HepG2 (cell line): ENCODE measurements around the gene CACNA1G. TPM values are rescaled to one million over a fixed set of nuclear protein-coding genes. Genes with fewer than 3 reads are reported as not detected.

Source experiments
- ATAC-seq: fragments of 200-7000 bp; cut with Tn5 transposase; 3 replicates; pipeline ENCODE4 v1.9.1; 2020; ENCODE audit warnings: mild to moderate bottlenecking, moderate library complexity
- BruUV-seq: library from RNA; stranded (reverse); fragments of 400-500 nt; replicated peaks from 2 replicates; lab custom pipeline; 2021; lab: Mats Ljungman, UMichigan
- CTCF ChIA-PET: fragments of 300-600 bp; formaldehyde crosslinking; extraction: SDS; loops from one replicate; lab custom pipeline; 2021; ENCODE audit warnings: low total read pairs, inconsistent platforms, low intra/inter-chr PET ratio; lab: Yijun Ruan, JAX
- POLR2A ChIA-PET: fragments of 350-600 bp; sonication (Branson Sonifier 250); formaldehyde crosslinking; loops from one replicate; lab custom pipeline; 2020; ENCODE audit warnings: antibody characterized with exemption, inconsistent platforms; lab: Yijun Ruan, JAX
- DNase-seq: peaks from one replicate; pipeline ENCODE4 v3.0.0-alpha.2; 2015; ENCODE audit warnings: low spot score
- FAIRE-seq: peaks from 3 replicates; lab custom pipeline; 2011; peaks lifted over from hg19 to GRCh38; lab: Jason Lieb, UNC
- H2AFZ ChIP-seq: one replicate; pipeline ENCODE4 v1.6.1; 2011; ENCODE audit warnings: low read length, inconsistent platforms
- H3K27ac ChIP-seq: fragments of 300-600 bp; 3 replicates; pipeline ENCODE4 v1.8.0; 2011; ENCODE audit warnings: mixed run types, mild to moderate bottlenecking, mixed read lengths, low read length, inconsistent platforms; ENCODE audit not compliant: insufficient read depth; ENCODE audit errors: extremely low read length
- H3K27me3 ChIP-seq, 2 experiments: fragments of 200-600 bp in 1 of 2; 2 replicates in 1 of 2; 3 replicates in 1 of 2; pipeline versions ENCODE4 v1.6.0 to v1.8.0; 2011; ENCODE audit warnings: low read length in 2 of 2, mild to moderate bottlenecking in 2 of 2, moderate library complexity in 2 of 2, inconsistent platforms in 1 of 2; ENCODE audit not compliant: insufficient read depth in 2 of 2, control insufficient read depth in 1 of 2
- H3K36me3 ChIP-seq, 2 experiments: fragments of 200-600 bp in 1 of 2; replicated peaks in 1 of 2; 2 replicates in 1 of 2; 3 replicates in 1 of 2; pipeline versions ENCODE4 v1.5.1 to v1.8.0; 2011; ENCODE audit warnings: low read length in 2 of 2, inconsistent platforms in 1 of 2; ENCODE audit not compliant: insufficient read depth in 2 of 2, control insufficient read depth in 1 of 2
- H3K4me1 ChIP-seq: 2 replicates; pipeline ENCODE4 v1.5.1; 2012; ENCODE audit warnings: low read length, inconsistent platforms; ENCODE audit not compliant: insufficient read depth
- H3K4me2 ChIP-seq: 2 replicates; pipeline ENCODE4 v1.6.0; 2011; ENCODE audit warnings: low read depth, low read length, inconsistent platforms
- H3K4me3 ChIP-seq, 3 experiments: fragments of 200-600 bp in 1 of 3; sonication (generic), shearing (Covaris generic) in 1 of 3; replicated peaks in 1 of 3; 2 replicates each; pipeline ENCODE4 v1.5.1; 2011 to 2016; ENCODE audit warnings: low read length in 3 of 3, inconsistent platforms in 2 of 3, low read depth in 2 of 3, mild to moderate bottlenecking in 2 of 3, control low read depth in 1 of 3, mixed read lengths in 1 of 3; ENCODE audit not compliant: insufficient read depth in 1 of 3
- H3K79me2 ChIP-seq: one replicate; pipeline ENCODE4 v1.6.1; 2011; ENCODE audit warnings: low read length, inconsistent platforms; ENCODE audit not compliant: insufficient read depth
- H3K9ac ChIP-seq: 2 replicates; pipeline ENCODE4 v1.6.0; 2011; ENCODE audit warnings: mild to moderate bottlenecking, low read depth, low read length, inconsistent platforms; ENCODE audit not compliant: insufficient read depth
- H3K9me3 ChIP-seq: 2 replicates; pipeline ENCODE4 v1.5.1; 2012; ENCODE audit warnings: mild to moderate bottlenecking, low read length
- H4K20me1 ChIP-seq: 2 replicates; pipeline ENCODE4 v1.6.0; 2011; ENCODE audit warnings: inconsistent platforms, mild to moderate bottlenecking, low read length, moderate library complexity; ENCODE audit not compliant: insufficient read depth
- ARID2 ChIP-seq: sonication (generic); formaldehyde crosslinking; IDR thresholded peaks from 2 replicates; pipeline ENCODE4 v1.8.1; 2022; ENCODE audit warnings: mild to moderate bottlenecking, missing genetic modification reagents, borderline replicate concordance
- ATF6 ChIP-seq: sonication (generic); formaldehyde crosslinking; conservative IDR thresholded peaks from 2 replicates; pipeline ENCODE4 v1.4.0; 2020; ENCODE audit warnings: missing genetic modification reagents
- MEF2D ChIP-seq: sonication (generic); formaldehyde crosslinking; IDR thresholded peaks from 2 replicates; pipeline ENCODE4 v1.5.1; 2020; ENCODE audit warnings: mild to moderate bottlenecking, missing genetic modification reagents
- MLX ChIP-seq: IDR thresholded peaks from 2 replicates; pipeline ENCODE4 v1.6.1; 2016
- NFIB ChIP-seq: sonication (generic); formaldehyde crosslinking; IDR thresholded peaks from 2 replicates; pipeline ENCODE4 v1.9.0; 2021; ENCODE audit warnings: missing genetic modification reagents, mild to moderate bottlenecking, borderline replicate concordance
- SKIL ChIP-seq: sonication (generic); formaldehyde crosslinking; IDR thresholded peaks from 2 replicates; pipeline ENCODE4 v1.8.0; 2022; ENCODE audit warnings: missing genetic modification reagents, mild to moderate bottlenecking, moderate library complexity, borderline replicate concordance
- STAT5B ChIP-seq: sonication (generic); formaldehyde crosslinking; IDR thresholded peaks from 2 replicates; pipeline ENCODE4 v1.4.0; 2020; ENCODE audit warnings: missing genetic modification reagents
- THYN1 ChIP-seq: sonication (generic); formaldehyde crosslinking; IDR thresholded peaks from 2 replicates; pipeline ENCODE4 v1.8.1; 2023; ENCODE audit warnings: low read depth, mild to moderate bottlenecking, moderate library complexity, missing genetic modification reagents, borderline replicate concordance
- ZBTB10 ChIP-seq: sonication (generic); formaldehyde crosslinking; IDR thresholded peaks from 2 replicates; pipeline ENCODE4 v1.4.0; 2020; ENCODE audit warnings: missing genetic modification reagents, borderline replicate concordance
- ZNF235 ChIP-seq: sonication (generic); formaldehyde crosslinking; IDR thresholded peaks from 2 replicates; pipeline ENCODE4 v1.8.1; 2023; ENCODE audit warnings: mild to moderate bottlenecking, missing genetic modification reagents, borderline replicate concordance
- ZNF331 ChIP-seq: sonication (generic); formaldehyde crosslinking; IDR thresholded peaks from 2 replicates; pipeline ENCODE4 v1.4.0; 2020; ENCODE audit warnings: missing genetic modification reagents
- ZNF724P ChIP-seq: sonication (generic); formaldehyde crosslinking; IDR thresholded peaks from 2 replicates; pipeline ENCODE4 v1.8.0; 2022; ENCODE audit warnings: missing genetic modification reagents, borderline replicate concordance
- WGBS: methylation state at CpG from one replicate; pipeline ENCODE4 v1.1.6; 2017; ENCODE audit warnings: low lambda C conversion rate; 5-methylcytosine and 5-hydroxymethylcytosine counted together
- in situ Hi-C: cut with HindIII; loops from 2 replicates; pipeline ENCODE4 v1.10.0; 2017; ENCODE audit warnings: low pct_unique_long_range_greater_than_20kb; ENCODE audit not compliant: extremely low pct_ligation_motif_present
- intact Hi-C: fragments of 100-400 bp; cut with micrococcal nuclease; formaldehyde crosslinking; loops from one replicate; pipeline ENCODE4 v1.10.0; 2022; ENCODE audit not compliant: unreplicated experiment
- polyA plus RNA-seq, 8 experiments: library from polyadenylated mRNA; depleted of rRNA in 3 of 8; stranded (reverse) in 7 of 8; unstranded in 1 of 8; fragments of >200 nt; fragmentation: Illumina TruSeq in 4 of 8; extraction: Trizol in 4 of 8; gene quantifications; 2 replicates each; pipeline versions ENCODE4 v1.2.1 to v1.2.3, GENCODE V29; 2011 to 2016; ENCODE audit warnings: low read depth in 4 of 8, missing spikeins in 1 of 8, mixed read lengths in 1 of 8; ENCODE audit not compliant: insufficient read depth in 1 of 8
- total RNA-seq, 5 experiments: library from RNA; depleted of rRNA; stranded (reverse); fragments of >200 nt; fragmentation: Illumina TruSeq; extraction: Trizol; gene quantifications; 2 replicates each; pipeline ENCODE4 v1.2.3, GENCODE V29; 2016; ENCODE audit warnings: low read depth in 1 of 5

Gene CACNA1G
- total and polyA plus RNA-seq, 2 of the 13 experiments (the other 11 are each of a cell fraction or from before 2014, with no cell fraction given) = 0.02 TPM; not detected in 1

DNA sequence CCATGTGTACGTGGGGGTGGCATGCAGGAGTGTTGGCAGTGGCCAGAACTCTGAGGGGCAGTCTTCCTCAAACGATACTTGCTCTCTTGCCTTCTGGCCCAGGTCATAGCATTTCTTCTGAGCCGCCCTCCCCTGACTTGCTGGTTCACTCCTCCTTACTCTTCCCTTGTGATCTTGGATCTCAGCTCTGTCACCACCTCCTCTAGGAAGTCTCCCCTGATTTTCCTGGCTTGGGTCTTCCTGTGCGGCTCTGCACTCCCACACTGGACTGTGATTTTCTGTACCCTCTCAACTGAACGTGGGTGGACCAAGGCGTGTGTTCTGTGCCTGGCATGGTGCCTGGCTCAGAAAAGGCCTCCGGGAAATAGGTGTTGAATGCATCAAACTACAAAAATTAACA is 25.1 kb upstream of the CACNA1G start (continued):
- no peak for TF ChIP-seq ARID2 (CRISPR knock-in tag)
- TF ChIP-seq STAT5B (CRISPR knock-in tag) = no peak

DNA sequence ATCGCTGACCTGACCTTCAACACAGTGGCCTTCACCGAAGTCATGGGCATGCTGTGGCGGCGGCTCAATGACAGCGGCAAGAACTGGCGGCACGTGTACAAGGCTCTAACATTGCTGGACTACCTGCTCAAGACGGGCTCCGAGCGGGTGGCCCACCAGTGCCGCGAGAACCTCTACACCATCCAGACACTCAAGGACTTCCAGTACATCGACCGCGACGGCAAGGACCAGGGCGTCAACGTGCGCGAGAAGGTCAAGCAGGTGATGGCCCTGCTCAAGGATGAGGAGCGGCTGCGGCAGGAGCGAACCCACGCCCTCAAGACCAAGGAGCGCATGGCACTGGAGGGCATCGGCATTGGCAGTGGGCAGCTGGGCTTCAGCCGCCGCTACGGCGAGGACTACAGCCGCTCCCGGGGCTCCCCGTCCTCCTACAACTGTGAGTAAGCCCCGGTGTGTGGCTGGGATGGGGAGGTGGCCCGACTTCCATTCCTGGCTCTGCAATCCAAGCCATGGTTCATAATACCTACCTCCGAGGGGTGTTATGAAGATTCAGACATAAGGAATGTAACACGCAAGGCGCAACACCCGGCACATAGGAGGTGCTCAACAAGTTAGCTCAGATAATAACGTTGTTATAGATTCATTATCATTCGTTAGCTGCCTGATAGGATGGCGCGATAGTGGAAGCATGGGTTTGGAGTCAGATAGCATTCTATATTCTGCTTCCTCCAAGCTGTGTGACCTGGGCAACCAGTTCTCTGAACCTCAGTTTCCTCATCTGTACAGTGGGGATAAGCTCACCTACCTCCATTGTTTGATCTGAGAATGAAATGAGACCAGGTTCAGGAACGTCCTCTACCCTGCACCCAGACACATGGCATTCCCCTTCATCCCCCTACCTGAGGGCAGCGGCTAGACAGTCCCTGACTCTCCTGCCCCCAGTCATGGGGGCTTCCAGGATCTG is 23.6 kb upstream of the CACNA1G start:
- no peak overlapping the region for H3K9ac ChIP-seq
- ChIA-PET CTCF (no interaction called here), POLR2A (interaction anchor here (1.6 kb wide), 1 partner anchor 51 kb away, joined by 6 read pairs; no protein-coding TSS in a partner anchor)
- no peaks in the 10 kb centered on the region for H3K79me2 ChIP-seq
- no peak overlapping the region for H3K4me3 ChIP-seq
- DNase-seq (no peak), FAIRE-seq (peak; percentile 48), ATAC-seq (no peak)
- intact Hi-C loops = no loop called here
- no peaks in the 10 kb centered on the region for H3K9me3 ChIP-seq
- in situ Hi-C loops = no loop called here
- no peak overlapping the region for H3K27ac ChIP-seq
- no TSS peak for BruUV-seq
- H2AFZ ChIP-seq = no peak overlapping the region
- no peaks in the 10 kb centered on the region for H3K36me3 ChIP-seq
- 97% methylated on average over 38 of the region's 45 CpGs for WGBS
- peaks cover 77% of the 10 kb centered on the region for H3K4me1 ChIP-seq
- H3K27me3 ChIP-seq = peaks cover 5 to 18% of the 10 kb centered on the region in 2 experiments; a peak in 4 of 5 replicates
- no peaks in the 10 kb centered on the region for H4K20me1 ChIP-seq
- no peak overlapping the region for H3K4me2 ChIP-seq
- TF ChIP-seq ZNF331 (CRISPR knock-in tag) (no peak), ZNF235 (no peak), THYN1 (no peak), MEF2D (CRISPR knock-in tag) (no peak), MLX (CRISPR knock-in tag) (no peak), NFIB (CRISPR knock-in tag) (0 out of 2 replicates have a peak, but pooled peaks have one; percentile 45), ZNF724P (CRISPR knock-in tag) (no peak), ZBTB10 (CRISPR knock-in tag) (no peak), ATF6 (CRISPR knock-in tag) (no peak), SKIL (CRISPR knock-in tag) (no peak)
